Esophagus squamous epithelium (tissue), 4 donors: ENCODE results near the gene MYLK3.

ENCODE experiments used
- POLR2A ChIP-seq, 4 donors: fragments of 450-650 bp; IDR thresholded peaks; one replicate each; pipeline ENCODE4 v1.6.1; 2017; ENCODE audit warnings: antibody characterized with exemption in 4 of 4, mild to moderate bottlenecking in 4 of 4, moderate library complexity in 3 of 4
- TF ChIP-seq, protein P1 (sequence below), 6 experiments: fragments of 450-650 bp in 4 of 6; fragments of 200-600 bp in 2 of 6; sonication (generic) in 2 of 6; IDR thresholded peaks; one replicate each; pipeline ENCODE4 v1.5.1; 2016 to 2019; ENCODE audit warnings: antibody characterized with exemption in 6 of 6, mild to moderate bottlenecking in 4 of 6, moderate library complexity in 4 of 6

DNA sequence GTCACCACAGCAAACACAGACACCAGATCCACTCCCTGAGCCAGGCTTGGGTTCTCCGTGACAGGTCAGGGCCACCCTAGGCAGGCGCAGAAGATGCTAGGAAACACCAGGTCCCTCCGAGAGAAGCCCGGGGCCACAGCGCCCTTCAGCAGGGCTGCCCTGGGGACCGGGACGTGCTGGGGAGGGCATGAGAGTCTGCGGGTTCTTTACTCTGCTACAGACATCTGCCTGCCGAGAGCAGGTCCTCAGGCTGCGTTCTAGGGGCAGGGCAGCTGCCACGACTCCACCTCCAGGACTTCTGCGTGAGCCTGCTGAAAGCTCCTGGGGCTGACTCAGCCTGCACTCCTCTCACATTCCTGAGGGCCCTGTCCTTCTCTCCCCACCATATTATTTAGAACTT is 11.4 kb downstream of the MYLK3 start:
- TF ChIP-seq, protein P1, sequence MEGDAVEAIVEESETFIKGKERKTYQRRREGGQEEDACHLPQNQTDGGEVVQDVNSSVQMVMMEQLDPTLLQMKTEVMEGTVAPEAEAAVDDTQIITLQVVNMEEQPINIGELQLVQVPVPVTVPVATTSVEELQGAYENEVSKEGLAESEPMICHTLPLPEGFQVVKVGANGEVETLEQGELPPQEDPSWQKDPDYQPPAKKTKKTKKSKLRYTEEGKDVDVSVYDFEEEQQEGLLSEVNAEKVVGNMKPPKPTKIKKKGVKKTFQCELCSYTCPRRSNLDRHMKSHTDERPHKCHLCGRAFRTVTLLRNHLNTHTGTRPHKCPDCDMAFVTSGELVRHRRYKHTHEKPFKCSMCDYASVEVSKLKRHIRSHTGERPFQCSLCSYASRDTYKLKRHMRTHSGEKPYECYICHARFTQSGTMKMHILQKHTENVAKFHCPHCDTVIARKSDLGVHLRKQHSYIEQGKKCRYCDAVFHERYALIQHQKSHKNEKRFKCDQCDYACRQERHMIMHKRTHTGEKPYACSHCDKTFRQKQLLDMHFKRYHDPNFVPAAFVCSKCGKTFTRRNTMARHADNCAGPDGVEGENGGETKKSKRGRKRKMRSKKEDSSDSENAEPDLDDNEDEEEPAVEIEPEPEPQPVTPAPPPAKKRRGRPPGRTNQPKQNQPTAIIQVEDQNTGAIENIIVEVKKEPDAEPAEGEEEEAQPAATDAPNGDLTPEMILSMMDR (IDR thresholded peaks at IDR 0.05): no peak
- TF ChIP-seq POLR2A (IDR thresholded peaks at IDR 0.05): no peak
